Measurements from ENCODE around the gene DKK3. TPM values are rescaled to one million over a fixed set of nuclear protein-coding genes. Genes with fewer than 3 reads are reported as not detected.
A peak's percentile ranks its signal among the peaks of the same experiment; 100 is the strongest.

DKK3 gene
- total RNA-seq, 1 experiment from 2014 or later, result 156 TPM

GRCh38 chr11:11965656-11966353, 42.6 kb downstream of the DKK3 start:
- H3K27ac Mint-ChIP-seq (ENCODE audit: unreplicated experiment), result peak overlapping the region; percentile 5
- Histone ChIP-seq H3K4me3 (ENCODE audit: low read depth, low read length) (no peak overlapping the region), H3K27me3 (replicated peaks; ENCODE audit: control insufficient read depth, insufficient read depth, low read length) (no peaks in the 10 kb centered on the region), H3K9me3 (no peaks in the 10 kb centered on the region), H3K4me1 (peaks cover 8% of the 10 kb centered on the region), H3K36me3 (ENCODE audit: control insufficient read depth, insufficient read depth, low read length) (peaks cover 9% of the 10 kb centered on the region)
- H3K4me1 Mint-ChIP-seq (ENCODE audit: low read depth, unreplicated experiment), result peaks cover 17% of the 10 kb centered on the region
- intact Hi-C loops (cut with micrococcal nuclease; ENCODE audit: unreplicated experiment), result no loop called here
- TF ChIP-seq, protein P1, sequence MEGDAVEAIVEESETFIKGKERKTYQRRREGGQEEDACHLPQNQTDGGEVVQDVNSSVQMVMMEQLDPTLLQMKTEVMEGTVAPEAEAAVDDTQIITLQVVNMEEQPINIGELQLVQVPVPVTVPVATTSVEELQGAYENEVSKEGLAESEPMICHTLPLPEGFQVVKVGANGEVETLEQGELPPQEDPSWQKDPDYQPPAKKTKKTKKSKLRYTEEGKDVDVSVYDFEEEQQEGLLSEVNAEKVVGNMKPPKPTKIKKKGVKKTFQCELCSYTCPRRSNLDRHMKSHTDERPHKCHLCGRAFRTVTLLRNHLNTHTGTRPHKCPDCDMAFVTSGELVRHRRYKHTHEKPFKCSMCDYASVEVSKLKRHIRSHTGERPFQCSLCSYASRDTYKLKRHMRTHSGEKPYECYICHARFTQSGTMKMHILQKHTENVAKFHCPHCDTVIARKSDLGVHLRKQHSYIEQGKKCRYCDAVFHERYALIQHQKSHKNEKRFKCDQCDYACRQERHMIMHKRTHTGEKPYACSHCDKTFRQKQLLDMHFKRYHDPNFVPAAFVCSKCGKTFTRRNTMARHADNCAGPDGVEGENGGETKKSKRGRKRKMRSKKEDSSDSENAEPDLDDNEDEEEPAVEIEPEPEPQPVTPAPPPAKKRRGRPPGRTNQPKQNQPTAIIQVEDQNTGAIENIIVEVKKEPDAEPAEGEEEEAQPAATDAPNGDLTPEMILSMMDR (IDR thresholded peaks at IDR 0.05; ENCODE audit: insufficient read depth in 1 of 2, low read depth in 1 of 2, low read length in 1 of 2, severe bottlenecking in 1 of 2, unreplicated experiment in 1 of 2), result no peak
- H3K36me3 Mint-ChIP-seq (ENCODE audit: insufficient read depth, unreplicated experiment), result peaks cover 84% of the 10 kb centered on the region
- H3K27me3 Mint-ChIP-seq (ENCODE audit: insufficient read depth, unreplicated experiment), result no peaks in the 10 kb centered on the region
- BruUV-seq (replicated peaks), result no TSS peak
- no peaks in the 10 kb centered on the region for H3K9me3 Mint-ChIP-seq (ENCODE audit: unreplicated experiment)
- POLR2A ChIA-PET, result no interaction called here
- DNase-seq, result no peak
- no peak overlapping the region for H3K4me3 Mint-ChIP-seq (ENCODE audit: unreplicated experiment)
- CTCF ChIA-PET, result interaction anchor here (1.8 kb wide), 1 partner anchor 78 kb away, joined by 11 read pairs; no protein-coding TSS in a partner anchor

DNA sequence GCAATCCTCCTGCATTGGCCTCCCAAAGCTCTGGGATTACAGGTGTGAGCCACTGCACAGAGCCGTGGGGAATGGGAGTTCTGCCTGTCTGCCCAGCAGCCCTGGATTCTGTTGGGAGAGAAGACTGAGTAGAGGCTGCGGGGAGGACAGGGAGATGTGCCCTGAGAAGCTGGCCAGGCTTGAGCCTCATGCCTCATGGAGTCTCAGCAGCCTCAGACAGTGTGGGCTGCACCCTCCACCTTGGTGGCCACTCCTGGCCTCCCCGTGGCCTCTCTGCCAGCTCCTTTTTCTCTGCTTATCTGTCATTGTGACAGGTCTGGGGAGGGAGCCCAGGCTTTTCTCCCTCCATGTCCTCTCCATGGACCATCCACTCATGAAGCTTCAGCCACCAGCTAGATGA, 43.2 kb downstream of the DKK3 start:
- Histone ChIP-seq H3K36me3 (ENCODE audit: control insufficient read depth, insufficient read depth, low read length) (peaks cover 9% of the 10 kb centered on the region), H3K27me3 (replicated peaks; ENCODE audit: control insufficient read depth, insufficient read depth, low read length) (no peaks in the 10 kb centered on the region), H3K9me3 (no peaks in the 10 kb centered on the region), H3K4me1 (peaks cover 1% of the 10 kb centered on the region), H3K4me3 (ENCODE audit: low read depth, low read length) (no peak overlapping the region)
- Mint-ChIP-seq H3K9me3 (ENCODE audit: unreplicated experiment) (no peaks in the 10 kb centered on the region), H3K4me1 (ENCODE audit: low read depth, unreplicated experiment) (peaks cover 11% of the 10 kb centered on the region), H3K27ac (ENCODE audit: unreplicated experiment) (peak overlapping the region; percentile 5), H3K36me3 (ENCODE audit: insufficient read depth, unreplicated experiment) (peaks cover 89% of the 10 kb centered on the region), H3K27me3 (ENCODE audit: insufficient read depth, unreplicated experiment) (no peaks in the 10 kb centered on the region), H3K4me3 (ENCODE audit: unreplicated experiment) (no peak overlapping the region)
- TF ChIP-seq, protein P1 (IDR thresholded peaks at IDR 0.05; ENCODE audit: insufficient read depth in 1 of 2, low read depth in 1 of 2, low read length in 1 of 2, severe bottlenecking in 1 of 2, unreplicated experiment in 1 of 2), result no peak
- ChIA-PET POLR2A (no interaction called here), CTCF (no interaction called here)
- intact Hi-C loops (cut with micrococcal nuclease; ENCODE audit: unreplicated experiment), result no loop called here
- no TSS peak for BruUV-seq (replicated peaks)
- DNase-seq, result no peak

GRCh38 chr11:11964774-11965150, 43.7 kb downstream of the DKK3 start:
- ChIA-PET POLR2A (no interaction called here), CTCF (interaction anchor here (0.9 kb wide), 1 partner anchor 29 kb away, joined by 3 read pairs; no protein-coding TSS in a partner anchor)
- no TSS peak for BruUV-seq (replicated peaks)
- H3K9me3 ChIP-seq, result no peaks in the 10 kb centered on the region
- Mint-ChIP-seq H3K4me1 (ENCODE audit: low read depth, unreplicated experiment) (peaks cover 7% of the 10 kb centered on the region), H3K36me3 (ENCODE audit: insufficient read depth, unreplicated experiment) (peaks cover 88% of the 10 kb centered on the region), H3K27me3 (ENCODE audit: insufficient read depth, unreplicated experiment) (no peaks in the 10 kb centered on the region), H3K9me3 (ENCODE audit: unreplicated experiment) (no peaks in the 10 kb centered on the region), H3K27ac (ENCODE audit: unreplicated experiment) (peak overlapping the region; percentile 61), H3K4me3 (ENCODE audit: unreplicated experiment) (no peak overlapping the region)
- no peaks in the 10 kb centered on the region for H3K4me1 ChIP-seq
- intact Hi-C loops (cut with micrococcal nuclease; ENCODE audit: unreplicated experiment), result no loop called here
- no peak overlapping the region for H3K4me3 ChIP-seq (ENCODE audit: low read depth, low read length)
- peaks cover 9% of the 10 kb centered on the region for H3K36me3 ChIP-seq (ENCODE audit: control insufficient read depth, insufficient read depth, low read length)
- TF ChIP-seq, protein P1 (IDR thresholded peaks at IDR 0.05; ENCODE audit: insufficient read depth in 1 of 2, low read depth in 1 of 2, low read length in 1 of 2, severe bottlenecking in 1 of 2, unreplicated experiment in 1 of 2), result no peak
- DNase-seq, result no peak
- no peaks in the 10 kb centered on the region for H3K27me3 ChIP-seq (replicated peaks; ENCODE audit: control insufficient read depth, insufficient read depth, low read length)
